Right lobe of liver (tissue), 6 donors: Measurements from ENCODE around the gene TPGS1. TPM values are rescaled to one million over a fixed set of nuclear protein-coding genes. Genes with fewer than 3 reads are reported as not detected.

Experiments used
- ATAC-seq, 4 donors: fragments of 200-7000 bp; cut with Tn5 transposase; one replicate each; pipeline ENCODE4 v1.9.1; 2020; ENCODE audit warnings: mild to moderate bottlenecking in 4 of 4, moderate library complexity in 4 of 4
- DNase-seq, 3 donors: peaks; one replicate each; pipeline ENCODE4 v3.0.0-alpha.2; 2020
- H3K27ac ChIP-seq, 3 donors: fragments of 200-600 bp; one replicate each; pipeline ENCODE4 v1.8.0; 2022
- H3K27me3 ChIP-seq, 2 donors: fragments of 200-600 bp; one replicate each; pipeline ENCODE4 v1.8.0; 2022
- H3K36me3 ChIP-seq, 4 donors: fragments of 200-600 bp; sonication (generic) in 1 of 4; one replicate each; pipeline versions ENCODE4 v1.5.1 to v1.8.0; 2017 to 2022; ENCODE audit warnings: control low read depth in 1 of 4
- H3K4me1 ChIP-seq, 4 donors: fragments of 200-600 bp; sonication (generic) in 1 of 4; one replicate each; pipeline versions ENCODE4 v1.5.1 to v1.8.0; 2017 to 2022; ENCODE audit warnings: control low read depth in 1 of 4
- H3K4me3 ChIP-seq, 3 donors: fragments of 200-600 bp; one replicate each; pipeline ENCODE4 v1.8.0; 2022
- H3K9me3 ChIP-seq, 4 donors: fragments of 200-600 bp; sonication (generic) in 1 of 4; one replicate each; pipeline versions ENCODE4 v1.5.1 to v1.8.0; 2017 to 2022; ENCODE audit warnings: control low read depth in 1 of 4
- POLR2A ChIP-seq: fragments of 450-650 bp; IDR thresholded peaks from one replicate; pipeline ENCODE4 v1.6.1; 2017; ENCODE audit warnings: antibody characterized with exemption, mild to moderate bottlenecking
- WGBS: methylation state at CpG from one replicate; pipeline ENCODE4 v1.1.6; 2018; ENCODE audit warnings: low coverage, low lambda C conversion rate; ENCODE audit not compliant: insufficient coverage; ENCODE audit errors: missing lambda C conversion rate; 5-methylcytosine and 5-hydroxymethylcytosine counted together
- intact Hi-C, 2 donors: fragments of 100-400 bp; cut with DNase I; formaldehyde crosslinking; loops; one replicate each; pipeline versions ENCODE4 v1.11.2 to v1.14.1; 2022
- total RNA-seq, 6 experiments: library from RNA; depleted of rRNA in 2 of 6; stranded (reverse); fragments of >200 nt in 2 of 6; fragmentation: NEBNext Ultra II Directional in 3 of 6; extraction: Animal tissue kit (Norgen Biotek cat#: 25700) in 3 of 6; gene quantifications; one replicate each; pipeline versions ENCODE4 v1.1.0 to v1.2.4, GENCODE V29; 2016 to 2023
- TF ChIP-seq, protein P1 (sequence below), 4 donors: fragments of 200-600 bp in 3 of 4; fragments of 450-650 bp in 1 of 4; IDR thresholded peaks; one replicate each; pipeline versions ENCODE4 v1.5.1 to v1.8.0; 2016 to 2022; ENCODE audit warnings: antibody characterized with exemption in 4 of 4, mild to moderate bottlenecking in 2 of 4
- donor health status: DM: no; HTN: yes; CAD: no.
- donor health status: DM: no; HTN: no; CAD: no.
- donor health status: DM: no; HTN: no; CAD: no.
- donor health status: DM: no; HTN: yes; CAD: no.
- donor health status: DM: no; HTN: yes; CAD: no.

TPGS1 gene
- total RNA-seq, 6 experiments from 2014 or later = 8.2 to 42.2 (median 10.3) TPM

DNA sequence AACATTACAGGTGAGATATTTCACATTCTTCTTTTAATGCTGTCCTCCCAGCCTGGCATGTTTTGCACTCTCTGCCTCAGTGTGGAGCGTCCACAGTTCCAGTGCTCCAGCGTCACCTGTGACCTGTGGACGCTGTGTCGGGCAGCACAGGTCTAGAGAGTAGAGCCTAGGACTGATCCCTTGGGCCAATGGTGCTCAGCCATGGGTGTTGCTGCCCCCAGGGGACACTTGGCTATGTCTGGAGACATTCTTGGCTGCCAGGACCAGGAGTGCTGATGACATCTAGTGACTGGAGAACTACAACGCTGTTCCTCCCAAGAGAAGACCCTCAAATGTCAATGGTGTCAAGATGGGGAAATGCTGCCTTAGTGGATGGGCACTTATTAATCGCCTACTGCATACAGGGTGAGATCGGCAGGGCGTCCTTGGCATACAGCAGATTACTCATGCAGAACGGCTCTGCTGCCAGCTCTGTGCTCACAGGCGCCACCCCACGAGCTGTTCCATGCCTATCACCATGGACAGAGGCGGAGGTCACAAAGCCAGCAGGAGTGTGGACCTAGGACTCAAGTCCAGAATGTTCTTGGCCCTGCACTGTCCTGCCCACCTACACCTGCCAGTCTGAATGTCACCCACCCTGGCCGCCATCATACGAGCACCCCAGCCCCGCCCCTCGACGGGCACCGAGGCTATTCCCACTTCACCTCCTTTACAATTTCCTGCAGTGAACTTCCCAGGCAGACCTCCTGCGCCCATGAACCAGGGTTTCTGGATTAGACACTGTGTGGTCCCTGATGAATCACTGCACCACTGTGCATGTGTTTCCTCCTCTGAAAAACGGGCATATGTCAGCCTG is 24.9 kb upstream of the TPGS1 start:
- WGBS = 50% methylated on average over 10 of the region's 20 CpGs
- Histone ChIP-seq H3K4me3 (no peak overlapping the region), H3K4me1 (peaks cover 0 to 2% (median 0%) of the 10 kb centered on the region in 4 donors), H3K36me3 (no peaks in the 10 kb centered on the region), H3K9me3 (no peaks in the 10 kb centered on the region), H3K27me3 (no peaks in the 10 kb centered on the region), H3K27ac (no peak overlapping the region)
- intact Hi-C loops = no loop called here
- ATAC-seq (peak; percentile 15 to 46 (median 32)), DNase-seq (no peak)
- no peak for TF ChIP-seq POLR2A
- TF ChIP-seq, protein P1, sequence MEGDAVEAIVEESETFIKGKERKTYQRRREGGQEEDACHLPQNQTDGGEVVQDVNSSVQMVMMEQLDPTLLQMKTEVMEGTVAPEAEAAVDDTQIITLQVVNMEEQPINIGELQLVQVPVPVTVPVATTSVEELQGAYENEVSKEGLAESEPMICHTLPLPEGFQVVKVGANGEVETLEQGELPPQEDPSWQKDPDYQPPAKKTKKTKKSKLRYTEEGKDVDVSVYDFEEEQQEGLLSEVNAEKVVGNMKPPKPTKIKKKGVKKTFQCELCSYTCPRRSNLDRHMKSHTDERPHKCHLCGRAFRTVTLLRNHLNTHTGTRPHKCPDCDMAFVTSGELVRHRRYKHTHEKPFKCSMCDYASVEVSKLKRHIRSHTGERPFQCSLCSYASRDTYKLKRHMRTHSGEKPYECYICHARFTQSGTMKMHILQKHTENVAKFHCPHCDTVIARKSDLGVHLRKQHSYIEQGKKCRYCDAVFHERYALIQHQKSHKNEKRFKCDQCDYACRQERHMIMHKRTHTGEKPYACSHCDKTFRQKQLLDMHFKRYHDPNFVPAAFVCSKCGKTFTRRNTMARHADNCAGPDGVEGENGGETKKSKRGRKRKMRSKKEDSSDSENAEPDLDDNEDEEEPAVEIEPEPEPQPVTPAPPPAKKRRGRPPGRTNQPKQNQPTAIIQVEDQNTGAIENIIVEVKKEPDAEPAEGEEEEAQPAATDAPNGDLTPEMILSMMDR (IDR thresholded peaks at IDR 0.05) = peak in 1 of 4 donors; percentile 11

DNA sequence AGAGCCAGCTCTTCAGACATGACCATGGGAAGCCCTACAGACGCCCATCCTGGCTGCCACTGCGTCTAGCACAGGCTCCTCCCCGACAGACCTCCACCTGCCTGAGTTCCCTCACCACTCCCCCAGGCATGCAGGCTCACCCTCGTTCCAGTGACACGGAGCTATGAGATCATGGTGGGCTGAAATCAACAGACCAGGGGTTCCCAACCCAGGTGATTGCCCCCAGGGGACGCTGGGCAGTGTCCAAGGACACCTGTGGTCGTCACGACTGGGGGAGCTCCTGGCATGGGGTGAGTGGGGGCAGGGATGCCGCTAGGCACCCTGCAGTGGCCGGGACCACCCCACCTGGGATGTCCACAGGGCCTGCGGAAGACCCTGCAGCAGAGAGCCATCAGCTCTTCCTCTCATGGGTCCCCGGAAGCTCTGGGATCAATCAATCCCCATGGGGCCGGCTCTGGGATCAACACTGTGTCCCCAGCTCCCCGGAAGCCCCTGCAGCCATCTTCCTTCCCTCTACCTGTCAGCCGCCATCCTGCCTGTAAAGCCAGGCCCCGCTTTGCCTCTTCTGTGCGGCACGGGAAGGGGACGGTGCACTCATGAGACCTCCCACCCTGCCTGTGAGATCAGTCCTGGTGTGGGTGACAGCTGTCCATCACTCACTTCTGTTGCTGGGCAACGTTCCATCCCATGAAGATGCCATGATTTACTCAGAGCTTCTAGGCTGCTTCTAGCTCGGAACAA is 23.8 kb upstream of the TPGS1 start:
- intact Hi-C loops = no loop called here
- no peaks in the 10 kb centered on the region for H3K9me3 ChIP-seq
- no peaks in the 10 kb centered on the region for H3K27me3 ChIP-seq
- peaks cover 0 to 2% (median 0%) of the 10 kb centered on the region in 4 donors for H3K4me1 ChIP-seq
- H3K36me3 ChIP-seq = no peaks in the 10 kb centered on the region
- no peak overlapping the region for H3K27ac ChIP-seq
- no peak for TF ChIP-seq POLR2A
- TF ChIP-seq, protein P1 (IDR thresholded peaks at IDR 0.05) = no peak
- ATAC-seq = no peak
- no peak overlapping the region for H3K4me3 ChIP-seq
- 42% methylated on average over 13 of the region's 21 CpGs for WGBS
- no peak for DNase-seq

DNA sequence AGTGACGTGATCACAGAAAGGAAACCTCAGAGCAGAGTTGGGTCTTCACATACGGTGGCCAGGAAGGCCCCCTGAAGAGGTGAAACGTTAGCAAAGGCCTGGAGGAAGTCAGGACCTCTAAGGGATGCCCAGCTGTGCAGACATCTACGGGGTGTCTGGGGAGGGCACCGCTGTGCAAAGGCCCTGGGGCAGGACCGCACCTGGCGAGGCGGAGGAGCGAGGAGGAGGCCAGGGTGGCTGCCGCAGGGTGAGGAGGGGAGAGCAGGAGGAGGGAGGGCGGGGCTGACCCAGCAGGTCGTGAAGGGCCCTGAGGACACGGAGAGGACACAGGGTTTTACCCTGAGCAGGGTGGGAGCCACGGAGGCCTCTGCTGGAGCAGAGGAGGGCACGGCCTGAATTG is 22.8 kb upstream of the TPGS1 start:
- no peak overlapping the region for H3K27ac ChIP-seq
- H3K27me3 ChIP-seq = no peaks in the 10 kb centered on the region
- peaks cover 0 to 4% (median 0%) of the 10 kb centered on the region in 4 donors for H3K4me1 ChIP-seq
- 32% methylated on average over 10 of the region's 15 CpGs for WGBS
- intact Hi-C loops = no loop called here
- no peaks in the 10 kb centered on the region for H3K36me3 ChIP-seq
- H3K4me3 ChIP-seq = no peak overlapping the region
- TF ChIP-seq POLR2A = no peak
- TF ChIP-seq, protein P1 (IDR thresholded peaks at IDR 0.05) = no peak
- no peaks in the 10 kb centered on the region for H3K9me3 ChIP-seq
- ATAC-seq = no peak
- no peak for DNase-seq

GRCh38 chr19:485077-485476 is 22.2 kb upstream of the TPGS1 start:
- Histone ChIP-seq H3K36me3 (no peaks in the 10 kb centered on the region), H3K9me3 (no peaks in the 10 kb centered on the region), H3K27ac (no peak overlapping the region), H3K4me3 (no peak overlapping the region), H3K4me1 (peaks cover 0 to 7% (median 0%) of the 10 kb centered on the region in 4 donors), H3K27me3 (no peaks in the 10 kb centered on the region)
- no peak for ATAC-seq
- intact Hi-C loops = no loop called here
- TF ChIP-seq, protein P1 (IDR thresholded peaks at IDR 0.05) = no peak
- TF ChIP-seq POLR2A = no peak
- WGBS = 75% methylated on average over 18 of the region's 22 CpGs
- DNase-seq = no peak
